Pons (tissue), 1 donor: ENCODE data around the gene CD7.

Experiments used
- DNase-seq: peaks from one replicate; pipeline ENCODE4 v3.0.0-alpha.2; 2016; ENCODE audit warnings: low spot score

The CD7 gene

DNA sequence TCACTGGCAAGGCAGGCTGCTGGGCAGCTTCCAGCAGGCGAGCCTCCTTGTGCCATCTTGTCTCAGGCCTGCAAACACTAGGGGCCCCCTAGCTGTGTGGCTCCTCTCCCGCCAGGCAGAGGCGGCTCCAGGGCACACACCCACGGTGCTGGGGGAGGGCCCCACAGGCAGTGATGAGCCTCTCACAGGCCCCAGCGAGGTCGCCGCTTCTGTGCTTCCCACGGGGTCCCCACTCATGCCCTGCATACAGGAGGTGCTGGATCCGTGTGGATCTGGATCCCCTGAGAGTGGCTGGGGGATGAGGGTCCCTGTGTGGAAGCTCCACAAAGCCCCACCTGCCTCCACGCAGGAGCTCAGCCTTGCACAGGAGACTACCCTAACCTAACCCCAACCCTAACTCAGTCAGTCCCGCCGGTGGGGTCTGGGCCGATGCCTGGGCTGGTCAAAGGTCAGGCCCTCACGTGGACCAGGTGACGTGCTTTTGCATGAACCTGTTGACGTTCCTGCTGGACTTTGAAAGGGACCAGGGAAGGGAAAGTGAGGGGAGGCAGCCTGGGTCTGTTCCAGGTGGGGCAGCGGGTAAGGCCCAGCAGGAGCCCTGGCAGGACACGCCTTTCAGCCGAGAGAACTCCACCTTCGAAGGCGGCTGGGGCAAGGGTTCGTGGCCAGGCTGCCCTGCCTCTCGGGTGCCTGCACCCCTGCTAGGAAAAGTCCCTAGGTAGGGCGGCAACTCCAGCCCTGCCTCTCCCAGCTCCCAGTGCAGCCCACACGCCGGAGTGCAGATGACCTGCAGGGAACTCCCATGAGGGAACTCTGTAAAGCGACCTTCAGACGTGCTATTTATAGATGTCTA, 11.0 kb upstream of the CD7 start:
- no peak for DNase-seq

DNA sequence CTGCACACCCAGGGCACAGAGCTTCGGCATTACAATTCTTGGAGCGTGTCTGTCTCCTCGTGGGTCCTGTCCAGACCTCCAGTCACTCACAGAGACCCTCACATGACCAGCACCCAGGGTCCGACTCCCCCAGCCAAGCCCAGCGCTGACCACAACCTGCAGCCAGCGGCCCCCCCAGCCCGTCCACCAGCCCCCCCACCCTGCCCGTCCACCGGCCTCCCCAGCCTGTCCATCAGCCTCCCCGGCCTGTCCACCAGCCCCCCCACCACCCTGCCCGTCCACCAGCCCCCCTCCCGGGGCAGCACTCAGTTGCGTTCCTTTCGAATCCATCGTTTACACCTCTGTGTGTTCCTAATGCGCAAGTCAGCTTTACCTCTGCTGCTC, 10.3 kb upstream of the CD7 start:
- no peak for DNase-seq

DNA sequence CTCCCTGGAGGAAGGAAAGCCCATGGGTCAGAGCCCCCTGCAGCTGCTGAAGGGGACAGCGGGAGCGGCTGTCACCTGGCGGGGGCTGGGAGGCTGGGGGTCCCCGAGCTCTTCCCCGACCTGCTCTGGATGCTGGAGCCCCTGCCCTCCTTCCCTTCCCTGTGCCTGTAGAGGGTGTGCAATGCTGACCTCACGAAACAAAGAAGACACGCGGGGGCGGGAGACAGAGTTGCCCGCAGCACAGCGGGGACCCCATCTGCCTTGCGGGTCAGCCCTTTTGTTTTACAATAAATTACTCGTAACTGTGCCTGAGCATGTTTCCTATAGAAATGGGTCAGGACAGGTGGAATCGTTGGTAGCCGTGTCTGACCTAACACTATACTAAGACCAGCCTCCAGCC, 9.9 kb upstream of the CD7 start:
- no peak for DNase-seq

DNA sequence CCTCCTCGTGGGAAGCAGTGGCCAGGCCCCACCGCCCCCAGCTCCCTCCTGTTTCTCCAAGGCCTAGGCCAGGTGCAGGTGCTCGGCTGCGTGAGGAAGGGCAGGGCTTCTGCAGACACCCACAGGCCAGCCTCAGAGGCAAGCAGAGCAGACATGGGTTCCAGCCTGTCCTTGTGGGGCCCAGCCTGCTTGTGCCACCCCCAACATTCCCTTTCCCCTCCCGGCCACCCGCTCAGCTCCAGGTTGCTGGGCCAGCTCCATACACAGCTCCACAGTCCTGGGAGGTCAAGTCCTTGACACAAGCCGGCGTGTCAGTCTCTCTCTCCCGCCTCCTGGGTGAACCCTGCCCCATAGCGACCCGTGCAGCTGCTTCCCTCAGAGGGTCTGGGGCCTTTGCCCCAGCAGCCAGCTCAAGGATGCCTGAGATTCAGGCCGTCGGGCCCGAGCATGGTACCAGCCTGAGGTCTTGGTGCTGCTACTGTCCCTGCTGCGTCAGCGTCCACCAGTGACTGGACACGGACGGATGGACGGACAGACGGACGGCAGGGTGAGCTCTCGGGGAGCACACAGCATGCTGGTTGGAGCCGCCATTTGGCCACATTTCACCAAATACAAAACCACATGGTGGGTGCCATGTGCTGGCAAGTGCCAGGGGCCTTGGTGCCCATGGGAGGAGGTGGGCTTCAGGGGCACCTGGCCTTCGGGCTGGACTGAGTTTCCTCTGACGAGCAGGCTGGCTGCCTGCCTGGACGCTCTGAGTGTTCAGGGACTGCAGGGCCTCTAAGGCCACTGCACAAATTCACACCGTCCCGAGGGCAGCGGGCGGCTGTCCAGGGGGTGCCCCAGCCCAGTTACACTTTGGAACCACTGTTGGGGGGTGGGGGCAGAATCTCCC, 8.1 kb upstream of the CD7 start:
- DNase-seq = no peak

DNA sequence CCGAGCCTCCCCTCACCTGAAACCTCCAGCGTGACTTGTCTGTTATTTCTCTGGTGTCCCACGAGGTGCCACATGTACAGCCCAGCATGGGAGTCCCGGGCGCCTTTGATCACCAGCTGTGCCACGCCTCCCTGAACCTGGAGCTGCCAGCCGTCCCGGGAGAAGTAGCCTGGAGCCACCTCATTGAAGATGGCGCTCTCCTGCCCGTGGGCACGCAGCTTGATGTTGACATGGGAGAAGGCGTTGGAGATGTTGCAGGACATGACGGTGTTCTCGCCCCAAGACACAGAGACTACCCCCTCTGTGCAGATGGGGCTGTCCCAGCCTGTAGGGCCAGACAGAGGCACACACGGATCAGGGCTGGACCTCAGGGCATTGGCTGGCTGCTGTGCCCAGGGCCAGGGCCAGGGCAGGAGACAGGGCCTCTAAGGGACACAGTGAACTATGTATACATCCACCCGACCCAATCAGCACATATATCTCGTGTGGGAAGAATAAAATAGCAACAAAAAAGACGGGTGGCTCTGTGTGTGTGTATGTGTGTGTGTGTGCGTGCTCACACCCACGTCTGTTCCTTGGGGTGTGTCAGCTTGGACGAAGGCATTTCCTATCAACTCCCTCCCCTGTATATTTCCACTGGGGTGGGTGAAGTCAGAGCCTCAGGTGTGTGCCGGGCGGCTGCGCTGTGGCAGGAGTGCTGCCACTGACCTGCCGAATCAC, 7.3 kb upstream of the CD7 start:
- DNase-seq = no peak

DNA sequence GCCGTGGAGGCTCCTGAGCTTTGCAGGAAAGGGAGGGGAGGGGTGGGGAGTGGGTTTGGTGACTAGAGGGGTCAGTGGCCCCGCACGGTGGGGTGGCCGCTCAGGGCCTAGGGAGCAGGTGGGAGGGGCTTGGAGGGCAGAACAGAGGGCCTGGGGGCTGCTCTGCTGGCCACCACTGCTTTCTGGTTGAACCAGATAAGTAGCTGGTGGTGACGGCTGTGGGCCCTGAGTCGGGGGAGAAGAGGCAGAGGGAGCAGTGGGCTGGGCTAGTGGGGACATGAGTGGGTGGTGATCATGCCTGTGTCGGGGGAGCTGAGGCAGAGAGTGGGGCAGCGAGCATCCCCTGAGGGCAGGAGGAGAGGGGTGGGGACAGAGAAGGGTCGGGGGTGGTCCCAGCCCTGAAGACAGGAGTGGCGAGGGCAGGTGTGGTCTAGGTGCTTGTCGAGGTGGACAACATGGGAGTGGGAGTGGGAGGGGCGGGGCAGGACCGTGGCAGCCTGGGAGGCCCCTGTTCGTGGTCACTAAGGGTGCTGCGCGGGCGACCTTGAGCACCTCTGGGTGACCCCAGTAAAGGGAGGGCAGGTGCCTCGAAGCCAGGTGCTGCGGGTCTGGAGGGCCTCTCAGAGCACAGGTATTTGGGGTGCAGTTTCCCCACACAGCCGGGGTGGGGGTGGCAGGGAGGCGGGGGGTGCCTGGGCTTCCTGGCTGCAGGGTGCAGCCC, 6.3 kb upstream of the CD7 start:
- DNase-seq = no peak

DNA sequence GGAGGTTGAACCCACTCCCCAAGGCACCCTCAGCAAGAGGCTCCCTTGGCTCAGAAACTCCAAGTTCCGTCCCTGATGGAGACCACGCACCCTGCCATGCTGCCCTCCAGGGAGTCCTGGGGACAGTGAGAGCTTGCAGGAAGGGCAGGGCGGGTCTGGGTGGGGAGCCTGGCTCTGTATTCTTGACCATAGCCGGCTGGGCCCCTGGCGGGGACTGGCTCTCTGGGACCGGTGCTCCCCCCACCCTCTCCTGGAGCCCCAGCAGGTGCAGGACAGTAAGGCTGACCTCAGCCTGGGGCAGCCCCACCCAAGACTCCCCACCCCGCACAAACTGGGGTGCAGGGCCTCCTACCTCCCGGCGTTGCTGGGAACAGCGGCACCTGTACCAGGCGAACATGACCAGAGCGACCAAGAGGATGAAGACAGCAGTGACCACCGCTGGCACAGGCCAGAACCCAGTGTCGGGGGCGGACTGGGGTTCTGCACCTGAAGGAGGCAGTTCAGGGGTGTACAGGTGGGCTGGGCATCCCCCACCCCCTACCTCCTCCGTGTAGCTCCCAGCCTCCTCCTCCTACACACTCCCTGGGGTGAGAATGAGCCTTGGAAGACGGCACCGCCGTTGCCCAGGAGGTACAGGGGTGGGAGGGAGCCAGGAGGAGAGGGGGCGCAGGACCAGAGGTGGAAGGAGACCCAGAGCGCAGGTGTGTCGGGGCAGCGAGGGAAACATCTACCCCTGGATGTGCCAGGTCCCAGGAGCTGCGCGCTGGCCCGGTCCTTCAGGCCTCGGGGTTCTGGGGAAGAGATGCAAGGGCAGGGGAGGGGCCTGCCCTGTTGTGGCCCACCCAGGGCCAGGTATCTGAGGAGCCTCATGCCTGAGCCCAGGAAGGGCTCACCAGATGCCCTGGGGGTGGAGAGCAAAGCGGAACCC, 5.4 kb upstream of the CD7 start:
- no peak for DNase-seq

DNA sequence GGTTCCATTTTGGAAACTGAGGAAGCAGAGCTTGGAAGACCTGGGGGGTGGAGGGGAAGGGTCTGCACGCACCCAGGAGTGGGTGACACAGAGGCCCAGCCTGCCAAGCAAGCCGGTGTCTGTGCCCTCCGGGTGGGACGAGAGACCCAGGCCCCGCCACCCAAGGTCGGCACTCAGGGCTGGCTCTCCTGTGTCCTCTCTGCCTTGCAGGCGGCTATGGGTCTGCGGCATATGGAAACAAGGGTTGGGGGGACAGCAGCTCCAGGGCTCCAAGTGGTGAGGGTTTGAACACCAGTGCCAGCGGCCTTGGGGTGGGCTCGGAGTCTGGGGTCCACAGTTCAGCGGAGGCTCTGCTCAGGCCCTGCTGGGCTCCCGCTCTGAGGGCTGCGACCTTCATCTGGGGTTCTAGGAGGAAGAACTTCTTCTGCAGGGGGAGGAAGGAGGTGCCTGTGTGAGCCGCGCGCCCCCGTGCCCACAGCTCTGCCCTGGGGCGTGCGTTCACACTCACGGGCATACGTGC, 4.6 kb upstream of the CD7 start:
- no peak for DNase-seq

DNA sequence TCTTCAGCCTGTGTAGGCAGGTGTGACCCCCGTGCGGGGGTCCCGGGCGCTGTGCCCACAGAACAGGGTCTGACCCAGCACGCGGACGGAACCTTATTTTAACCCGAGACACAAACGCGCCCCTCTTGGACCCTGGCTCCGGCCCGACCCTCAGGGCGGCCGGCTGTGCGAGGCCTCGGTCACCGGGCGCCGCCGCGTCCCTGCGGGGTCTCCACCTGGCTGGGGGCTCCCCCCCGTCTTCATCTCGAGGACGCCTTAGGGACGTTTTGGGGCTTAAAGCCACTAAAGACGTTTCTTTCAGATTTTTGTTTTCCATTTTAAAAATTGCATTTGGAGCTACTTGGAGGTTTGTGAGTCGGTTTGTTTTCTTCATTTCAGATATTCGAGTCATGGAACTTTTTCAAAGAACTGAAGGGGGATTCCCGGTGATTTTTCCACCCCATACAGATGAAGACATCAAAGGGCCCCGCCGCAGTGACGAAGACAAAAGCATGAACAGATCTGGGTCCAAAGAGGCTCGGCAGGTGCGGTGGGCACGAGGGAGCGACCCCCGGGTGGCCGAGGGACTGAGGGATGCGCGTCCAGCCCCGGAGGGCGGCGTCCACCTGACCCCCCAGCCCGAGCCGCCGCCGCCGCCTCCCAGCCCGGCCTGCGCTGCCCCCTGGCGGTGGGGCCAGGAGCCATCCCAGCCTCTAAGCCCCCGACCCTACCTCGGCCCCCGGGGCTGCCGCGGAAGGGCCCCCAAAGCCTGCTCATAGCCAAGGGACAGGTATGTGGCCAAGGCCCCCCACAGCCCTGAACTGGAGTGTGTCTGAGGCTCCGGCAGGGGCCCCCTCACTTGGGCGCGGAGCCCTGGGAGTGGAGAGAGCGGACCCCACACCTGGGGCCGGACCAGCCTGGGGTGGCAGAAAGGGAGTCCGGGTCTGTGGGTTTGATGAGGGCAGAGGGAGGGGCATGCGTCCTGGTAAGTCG, 3.8 kb upstream of the CD7 start:
- DNase-seq = no peak

DNA sequence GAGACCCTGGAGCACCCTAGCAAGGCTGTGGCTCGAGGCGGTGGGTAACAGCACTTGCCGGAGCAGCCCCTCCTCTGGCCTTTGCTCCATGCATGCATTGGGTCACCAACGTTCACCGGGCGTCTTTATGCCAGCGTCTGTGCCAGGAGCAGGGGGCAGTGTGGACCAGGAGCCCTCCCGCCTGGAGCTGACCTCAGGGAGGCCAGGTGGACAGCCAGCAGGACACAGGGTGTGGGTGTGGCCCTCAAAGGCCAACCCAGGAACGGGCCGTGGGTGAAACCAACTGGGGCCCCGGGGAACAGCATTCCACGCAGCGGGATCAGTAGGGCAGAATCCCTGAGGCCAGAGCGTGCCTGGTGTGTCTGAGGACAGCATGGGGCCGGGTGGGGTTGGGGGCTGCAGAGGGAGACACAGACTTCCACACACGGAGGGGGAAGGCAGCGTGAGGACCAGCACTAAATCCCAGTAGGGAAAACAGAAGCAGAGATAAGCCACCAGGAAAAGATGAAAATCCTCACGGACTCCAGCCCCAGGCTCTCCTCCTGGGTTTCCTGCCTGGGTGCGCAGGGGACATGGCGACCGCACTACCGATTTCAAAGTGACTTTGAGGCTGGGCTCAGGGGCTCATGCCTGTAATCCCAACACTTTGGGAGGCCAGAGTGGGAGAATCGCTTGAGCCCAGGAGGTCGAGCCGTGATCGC, 2.9 kb upstream of the CD7 start:
- DNase-seq = no peak

DNA sequence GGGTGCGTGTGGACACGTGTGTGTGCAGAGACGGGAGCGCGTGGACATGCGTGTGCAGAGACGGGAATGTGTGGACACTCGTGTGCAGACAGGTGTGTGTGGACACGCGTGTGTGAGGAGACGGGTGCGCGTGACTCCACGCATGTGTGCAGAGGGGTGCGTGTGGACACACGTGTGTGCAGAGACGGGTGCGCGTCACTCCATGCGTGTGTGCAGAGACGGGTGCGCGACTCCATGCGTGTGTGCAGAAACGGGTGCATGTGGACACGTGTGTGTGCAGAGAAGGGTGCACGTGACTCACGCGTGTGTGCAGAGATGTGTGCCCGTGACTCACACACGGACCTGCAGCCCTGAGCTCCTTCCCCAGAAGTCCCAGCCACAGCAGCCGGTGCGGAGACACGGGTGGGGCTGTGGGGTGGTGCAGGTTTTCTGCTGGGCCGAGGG, 2.2 kb upstream of the CD7 start:
- no peak for DNase-seq

DNA sequence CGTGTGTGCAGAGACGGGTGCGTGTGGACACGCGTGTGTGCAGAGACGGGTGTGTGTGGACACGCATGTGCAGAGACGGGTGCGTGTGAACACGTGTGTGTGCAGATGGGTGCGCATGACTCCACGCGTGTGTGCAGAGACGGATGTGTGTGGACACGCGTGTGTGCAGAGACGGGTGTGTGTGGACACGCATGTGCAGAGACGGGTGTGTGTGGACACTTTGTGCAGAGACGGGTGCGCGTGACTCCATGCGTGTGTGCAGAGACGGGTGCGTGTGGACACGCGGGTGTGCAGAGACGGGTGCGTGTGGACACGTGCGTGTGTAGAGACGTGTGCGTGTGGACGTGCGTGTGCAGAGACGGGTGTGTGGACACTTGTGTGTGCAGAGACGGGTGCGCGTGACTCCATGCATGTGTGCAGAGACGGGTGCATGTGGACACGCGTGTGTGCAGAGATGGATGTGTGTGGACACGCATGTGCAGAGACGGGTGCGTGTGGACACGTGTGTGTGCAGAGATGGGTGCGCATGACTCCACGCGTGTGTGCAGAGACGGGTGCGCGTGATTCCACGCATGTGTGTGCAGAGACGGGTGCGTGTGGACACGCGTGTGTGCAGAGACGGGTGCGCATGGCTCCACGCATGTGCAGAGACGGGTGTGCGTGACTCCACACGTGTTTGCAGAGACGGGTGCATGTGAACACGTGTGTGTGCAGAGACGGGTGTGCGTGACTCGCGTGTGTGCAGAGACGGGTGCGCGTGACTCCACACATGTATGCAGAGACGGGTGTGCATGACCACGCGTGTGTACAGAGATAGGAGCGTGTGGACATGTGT, 1.6 kb upstream of the CD7 start:
- no peak for DNase-seq

DNA sequence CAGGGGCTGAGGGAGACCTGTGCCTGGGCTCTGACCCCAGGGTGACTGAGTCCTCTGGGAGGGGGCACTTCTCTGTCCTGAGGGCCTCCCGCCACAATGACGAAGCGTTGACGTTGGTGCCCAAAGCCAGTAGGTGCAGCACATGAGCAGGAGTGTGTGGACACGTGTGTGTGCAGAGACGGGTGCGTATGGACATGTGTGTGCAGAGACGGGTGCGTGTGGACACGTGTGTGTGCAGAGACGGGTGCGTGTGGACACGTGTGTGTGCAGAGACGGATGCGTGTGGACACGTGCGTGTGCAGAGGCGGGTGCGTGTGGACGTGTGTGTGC, 726 bp upstream of the CD7 start:
- DNase-seq = no peak

DNA sequence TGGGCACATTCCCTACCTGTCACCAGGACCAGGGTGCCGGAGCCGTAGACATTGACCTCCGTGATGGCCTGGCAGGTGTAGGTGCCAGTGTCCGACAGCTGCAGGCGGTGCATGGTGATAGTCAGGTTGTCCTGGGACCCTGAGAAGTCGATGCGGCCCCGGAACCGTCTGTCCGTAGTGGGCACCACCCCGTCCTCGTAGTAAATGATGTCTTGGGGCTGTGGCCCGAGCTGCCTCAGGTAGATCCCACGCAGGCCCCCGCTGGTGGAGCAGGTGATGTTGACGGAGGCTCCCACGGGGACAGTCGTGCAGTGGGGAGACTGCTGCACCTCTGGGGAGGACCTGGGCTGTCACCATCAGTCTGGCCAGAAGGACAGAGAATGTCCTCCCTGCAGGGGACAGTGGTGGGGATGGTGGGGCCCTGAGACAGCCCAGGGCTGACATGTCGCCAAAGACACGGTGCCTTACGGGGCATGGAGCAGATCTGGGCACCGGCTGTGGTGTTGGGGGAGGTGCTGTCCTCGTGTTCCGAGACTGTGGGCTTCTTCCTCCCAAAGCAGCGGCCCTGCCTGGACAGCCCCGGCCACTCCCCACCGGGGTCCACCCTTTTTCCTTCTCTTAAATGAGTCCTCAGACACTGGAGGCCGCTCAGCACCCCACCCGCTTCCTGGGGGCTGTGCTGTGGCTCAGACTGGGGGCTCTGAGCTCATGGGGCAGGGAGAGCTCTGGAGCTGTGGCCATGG, 586 bp downstream of the CD7 start:
- no peak for DNase-seq

DNA sequence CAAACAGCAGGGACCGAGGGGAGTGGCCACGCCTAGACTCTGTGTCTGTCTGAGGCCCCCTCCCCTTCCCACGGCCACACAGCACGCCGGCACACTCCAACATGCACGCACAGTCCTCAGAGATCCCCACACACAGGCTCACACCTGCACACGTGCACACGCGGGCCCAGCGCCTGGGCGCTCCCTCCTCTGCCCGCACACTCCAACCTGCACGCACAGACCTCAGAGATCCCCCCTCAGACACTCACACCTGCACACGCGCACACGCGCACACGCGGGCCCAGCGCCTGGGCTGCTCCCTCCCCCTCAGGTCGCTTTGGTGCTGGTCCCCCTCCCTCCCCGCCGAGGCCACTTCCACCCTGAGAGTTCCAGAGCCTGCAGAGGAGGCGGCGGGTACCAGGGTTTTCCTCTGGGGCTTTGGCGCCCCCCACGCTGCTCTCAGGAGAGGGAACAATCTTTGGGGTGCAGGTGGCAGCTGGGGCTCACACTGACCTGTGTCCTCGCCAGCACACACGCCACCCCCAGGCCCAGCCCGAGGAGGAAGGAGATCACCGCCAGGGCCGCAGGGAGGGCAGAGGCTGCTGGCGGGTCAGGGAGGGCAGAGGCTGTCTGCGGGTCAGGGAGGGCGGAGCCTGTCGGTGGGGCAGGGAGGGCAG, 1.6 kb downstream of the CD7 start:
- DNase-seq = no peak

DNA sequence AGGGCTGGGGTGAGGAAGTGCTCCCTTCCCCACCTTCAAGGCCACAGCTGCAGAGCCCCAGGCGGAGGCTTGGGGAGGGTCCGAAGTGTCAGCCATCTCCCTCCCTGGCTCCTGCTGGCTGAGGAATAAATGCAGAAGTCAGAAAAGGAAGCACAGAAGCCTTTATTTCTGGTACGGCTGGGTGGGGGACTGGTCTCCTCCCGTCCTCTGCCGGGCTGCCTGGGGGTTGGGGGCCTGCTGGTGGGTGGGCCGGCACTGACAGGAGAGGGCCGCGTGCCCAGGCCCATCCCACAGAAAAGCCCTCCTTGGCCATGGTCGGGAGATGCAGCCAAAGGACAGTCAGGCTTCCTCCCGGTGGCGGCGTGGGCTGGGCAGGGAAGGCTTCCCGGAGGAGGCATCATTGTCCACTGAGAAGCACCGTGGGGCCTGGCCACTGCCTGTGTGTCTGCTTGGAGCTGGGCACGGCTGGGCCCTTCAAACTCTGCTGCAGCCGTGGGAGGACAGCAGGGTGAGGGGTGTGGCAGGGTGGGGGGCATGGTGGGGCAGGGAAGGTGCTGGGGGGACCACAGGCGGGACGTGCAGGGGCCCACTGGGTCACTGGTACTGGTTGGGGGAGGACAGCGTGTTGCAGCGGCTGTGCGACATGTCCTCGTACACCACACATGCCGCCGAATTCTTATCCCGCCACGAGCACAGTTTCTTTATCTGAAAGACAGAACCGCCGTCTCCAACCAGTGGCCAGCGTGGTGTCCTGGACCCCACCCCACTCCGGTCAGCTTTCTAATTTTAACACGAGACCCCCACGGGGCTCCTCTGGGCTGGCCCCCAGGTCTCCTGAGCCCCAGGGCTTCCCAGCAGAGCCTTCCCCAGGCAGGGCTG, 2.4 kb downstream of the CD7 start:
- no peak for DNase-seq
